AG09309 (cell line): ENCODE data around the gene CDT1.

Experiments used
- DNase-seq: peaks from one replicate; pipeline ENCODE4 v3.0.0-alpha.2; 2010; ENCODE audit warnings: low read depth
- H3K4me3 ChIP-seq: 2 replicates; pipeline ENCODE4 v1.5.1; 2011; ENCODE audit warnings: mild to moderate bottlenecking, low read depth, low read length, moderate library complexity; ENCODE audit not compliant: control insufficient read depth
- CTCF ChIP-seq: IDR thresholded peaks from 2 replicates; pipeline ENCODE4 v1.5.1; 2011; ENCODE audit warnings: mild to moderate bottlenecking, low read depth, low read length, inconsistent platforms; ENCODE audit not compliant: insufficient read depth, control insufficient read depth; ENCODE audit errors: missing control alignments

Gene CDT1

GRCh38 chr16:88826070-88826840 lies 22.7 kb downstream of the CDT1 start:
- TF ChIP-seq CTCF: no peak
- no peak overlapping the region for H3K4me3 ChIP-seq
- no peak for DNase-seq

- no peak overlapping the region for H3K4me3 ChIP-seq
- no peak for DNase-seq
- no peak for TF ChIP-seq CTCF
Measured at GRCh38 chr16:88827727-88828126, 24.1 kb downstream of the CDT1 start.

- no peak for DNase-seq
- H3K4me3 ChIP-seq: no peak overlapping the region
- no peak for TF ChIP-seq CTCF
Measured at GRCh38 chr16:88828711-88829110, 25.1 kb downstream of the CDT1 start.

GRCh38 chr16:88830258-88830657 lies 26.7 kb downstream of the CDT1 start:
- no peak for DNase-seq
- no peak overlapping the region for H3K4me3 ChIP-seq
- TF ChIP-seq CTCF: no peak

- H3K4me3 ChIP-seq: no peak overlapping the region
- no peak for TF ChIP-seq CTCF
- DNase-seq: no peak
Measured at GRCh38 chr16:88830783-88831182, 27.2 kb downstream of the CDT1 start.

- H3K4me3 ChIP-seq: no peak overlapping the region
- DNase-seq: no peak
- TF ChIP-seq CTCF: no peak
Measured at GRCh38 chr16:88831838-88832237, 28.2 kb downstream of the CDT1 start.
